ENCODE data around the gene ADAMTS12. TPM values are rescaled to one million over a fixed set of nuclear protein-coding genes. Genes with fewer than 3 reads are reported as not detected.
"Not testable (repeated sequence)": the region's sequence is repeated elsewhere in the genome, so short reads cannot be mapped to it uniquely, and the experiment has no call there.

ADAMTS12 gene
- total RNA-seq, 1 experiment from 2014 or later = not detected

DNA sequence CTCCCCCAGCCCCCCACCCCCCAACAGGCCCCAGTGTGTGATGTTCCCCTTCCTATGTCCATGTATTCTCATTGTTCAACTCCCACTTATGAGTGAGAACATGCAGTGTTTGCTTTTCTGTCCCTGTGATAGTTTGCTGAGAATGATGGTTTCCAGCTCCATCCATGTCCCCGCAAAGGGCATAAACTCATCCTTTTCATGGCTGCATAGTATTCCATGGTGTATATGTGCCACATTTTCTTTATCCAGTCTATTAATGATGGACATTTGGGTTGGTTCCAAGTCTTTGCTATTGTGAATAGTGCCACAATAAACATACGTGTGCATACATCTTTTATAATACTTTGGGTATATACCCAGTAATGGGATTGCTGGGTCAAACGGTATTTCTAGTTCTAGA is 23.1 kb upstream of the ADAMTS12 start:
- DNase-seq (ENCODE audit: low read depth); in situ Hi-C loops (cut with HindIII; ENCODE audit: low pct_unique_long_range_greater_than_20kb, low sequenced_read_pairs): not testable (repeated sequence)

DNA sequence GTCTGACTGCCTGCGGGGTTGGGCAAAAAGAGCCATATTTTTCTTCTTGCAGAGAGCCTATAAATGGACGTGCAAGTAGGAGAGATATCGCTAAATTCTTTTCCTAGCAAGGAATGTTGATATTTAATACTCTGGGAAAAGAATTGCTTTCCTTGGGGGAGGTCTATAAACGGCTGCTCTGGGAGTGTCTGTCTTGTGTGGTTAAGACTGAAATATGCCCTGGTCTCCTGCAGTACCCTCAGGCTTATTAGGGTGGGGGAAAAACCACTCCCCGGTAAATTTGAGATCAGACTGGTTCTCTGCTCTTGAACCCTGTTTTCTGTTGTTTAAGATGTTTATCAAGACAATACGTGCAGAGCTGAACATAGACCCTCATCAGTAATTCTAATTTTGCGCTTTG is 14.5 kb upstream of the ADAMTS12 start:
- in situ Hi-C loops (cut with HindIII; ENCODE audit: low pct_unique_long_range_greater_than_20kb, low sequenced_read_pairs) = not testable (repeated sequence)

DNA sequence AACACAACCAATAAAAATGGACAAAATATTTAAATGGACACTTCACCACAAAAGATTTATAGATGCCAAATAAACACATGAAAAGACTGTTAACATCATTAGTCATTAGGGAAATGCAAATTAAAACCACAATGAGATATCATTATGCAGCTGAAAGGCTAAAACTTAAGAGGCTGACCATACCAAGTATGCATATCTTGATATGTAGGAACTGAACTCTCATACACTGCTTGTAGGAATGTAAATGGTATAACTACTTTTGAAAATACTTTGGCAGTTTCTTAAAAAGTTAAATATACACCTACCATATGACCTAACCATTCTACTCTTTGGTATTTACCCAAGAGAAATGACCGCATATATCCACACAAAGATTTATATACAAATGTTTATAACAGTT is 13.6 kb upstream of the ADAMTS12 start:
- in situ Hi-C loops (cut with HindIII; ENCODE audit: low pct_unique_long_range_greater_than_20kb, low sequenced_read_pairs) = no loop called here
- no peak for DNase-seq (ENCODE audit: low read depth)

More for the DNA sequence above, 14.5 kb upstream of the ADAMTS12 start:
- DNase-seq (ENCODE audit: low read depth) = peak; percentile 8

DNA sequence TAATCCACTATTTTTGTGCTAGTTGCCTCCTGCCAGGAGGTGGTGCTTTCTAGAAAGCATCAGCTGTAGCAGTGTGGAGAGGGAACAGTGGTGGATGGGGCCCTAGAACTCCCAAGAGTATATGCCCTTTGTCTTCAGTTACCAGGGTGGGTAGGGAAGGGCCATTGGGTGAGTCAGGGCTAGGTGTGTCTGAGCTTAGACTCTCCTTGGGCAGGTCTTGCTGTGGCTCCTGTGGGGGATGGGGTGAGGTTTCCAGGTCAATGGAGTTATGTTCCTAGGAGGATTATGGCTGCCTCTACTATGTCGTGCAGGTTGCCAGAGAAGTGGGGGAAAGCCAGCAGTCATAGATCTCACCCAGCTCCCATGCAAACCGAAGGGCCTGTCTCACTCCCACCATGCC is 11.3 kb upstream of the ADAMTS12 start:
- in situ Hi-C loops (cut with HindIII; ENCODE audit: low pct_unique_long_range_greater_than_20kb, low sequenced_read_pairs) = no loop called here
- no peak for DNase-seq (ENCODE audit: low read depth)

DNA sequence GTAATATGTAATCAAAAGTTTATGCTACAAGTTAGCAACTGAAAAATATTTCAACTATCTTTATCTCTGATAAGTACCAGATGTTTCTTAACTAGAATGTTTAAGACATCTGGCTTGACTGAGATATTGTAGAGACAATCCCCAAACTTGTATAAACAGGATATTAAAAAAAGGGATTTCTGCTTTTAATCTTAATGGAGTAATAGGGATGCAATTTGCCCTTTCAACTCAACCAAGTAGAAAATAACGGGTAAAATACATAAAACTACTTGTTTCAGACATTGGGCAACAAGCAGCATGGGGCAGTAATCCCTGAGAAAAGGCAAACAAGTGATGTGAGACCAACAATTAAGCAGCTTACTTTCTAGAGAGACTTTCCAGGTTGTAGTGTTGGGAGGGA is 9.4 kb upstream of the ADAMTS12 start:
- DNase-seq (ENCODE audit: low read depth) = no peak
- in situ Hi-C loops (cut with HindIII; ENCODE audit: low pct_unique_long_range_greater_than_20kb, low sequenced_read_pairs) = no loop called here

DNA sequence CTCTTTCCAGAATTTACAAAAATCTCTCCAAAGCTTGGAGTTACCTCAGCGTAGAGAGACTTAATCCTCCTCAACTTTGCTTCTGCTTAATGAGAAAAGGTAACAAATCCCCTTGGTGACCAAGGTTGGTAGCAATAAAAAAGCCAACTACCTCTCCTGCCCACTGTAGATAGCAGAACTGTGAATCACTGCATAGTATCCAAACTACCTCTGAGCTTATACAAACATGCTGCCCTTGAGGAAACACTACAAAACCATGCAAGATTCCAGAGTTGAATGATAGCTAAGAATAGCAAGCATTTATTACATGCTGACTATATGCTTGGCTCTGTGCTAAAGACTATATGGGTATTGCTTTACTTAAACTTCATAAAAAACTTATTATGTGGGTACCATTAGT is 2.8 kb upstream of the ADAMTS12 start:
- in situ Hi-C loops (cut with HindIII; ENCODE audit: low pct_unique_long_range_greater_than_20kb, low sequenced_read_pairs) = no loop called here
- DNase-seq (ENCODE audit: low read depth) = no peak

DNA sequence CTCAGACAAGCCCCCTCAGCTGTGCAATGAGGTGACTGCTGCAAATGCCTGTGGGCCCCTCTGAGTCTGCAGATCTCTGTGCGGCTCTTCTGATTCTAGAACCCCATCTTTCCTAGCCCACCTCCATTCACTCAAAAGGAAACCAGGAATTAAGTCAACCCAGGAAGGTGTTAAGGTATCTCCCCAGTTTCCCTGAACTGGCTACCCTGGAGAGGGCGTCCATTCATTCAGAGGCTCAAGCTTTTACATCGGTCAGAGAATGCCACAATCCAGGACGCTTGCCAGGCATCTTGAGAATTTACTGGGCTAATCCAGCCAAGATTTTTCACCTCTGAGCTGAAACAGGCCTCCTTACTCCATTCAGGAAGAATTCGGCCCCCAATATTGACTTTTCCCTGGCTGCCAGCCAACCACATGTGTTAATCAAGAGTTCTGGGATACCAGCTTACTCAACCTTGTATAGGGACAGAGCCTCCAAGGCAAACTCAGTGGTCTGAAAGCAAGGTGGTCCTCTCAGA is 889 bp upstream of the ADAMTS12 start:
- in situ Hi-C loops (cut with HindIII; ENCODE audit: low pct_unique_long_range_greater_than_20kb, low sequenced_read_pairs) = no loop called here
- DNase-seq (ENCODE audit: low read depth) = no peak

DNA sequence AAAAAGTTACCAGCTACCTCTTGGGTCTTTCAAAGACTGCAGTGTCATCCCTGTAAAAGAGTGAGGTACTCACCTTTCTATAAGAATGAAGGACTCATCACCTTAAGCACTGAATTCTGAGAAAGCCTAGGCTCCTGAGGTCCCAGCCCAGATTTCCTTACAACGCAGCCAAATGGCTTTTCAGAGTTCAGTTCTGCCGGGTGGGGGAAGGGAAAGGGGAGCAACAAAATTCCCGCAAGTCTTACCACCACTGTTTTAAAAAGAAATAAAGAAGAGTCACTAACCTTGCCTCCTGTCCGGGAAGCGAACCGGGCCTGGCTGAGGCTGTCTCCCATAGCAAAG is 373 bp downstream of the ADAMTS12 start:
- in situ Hi-C loops (cut with HindIII; ENCODE audit: low pct_unique_long_range_greater_than_20kb, low sequenced_read_pairs) = no loop called here

DNA sequence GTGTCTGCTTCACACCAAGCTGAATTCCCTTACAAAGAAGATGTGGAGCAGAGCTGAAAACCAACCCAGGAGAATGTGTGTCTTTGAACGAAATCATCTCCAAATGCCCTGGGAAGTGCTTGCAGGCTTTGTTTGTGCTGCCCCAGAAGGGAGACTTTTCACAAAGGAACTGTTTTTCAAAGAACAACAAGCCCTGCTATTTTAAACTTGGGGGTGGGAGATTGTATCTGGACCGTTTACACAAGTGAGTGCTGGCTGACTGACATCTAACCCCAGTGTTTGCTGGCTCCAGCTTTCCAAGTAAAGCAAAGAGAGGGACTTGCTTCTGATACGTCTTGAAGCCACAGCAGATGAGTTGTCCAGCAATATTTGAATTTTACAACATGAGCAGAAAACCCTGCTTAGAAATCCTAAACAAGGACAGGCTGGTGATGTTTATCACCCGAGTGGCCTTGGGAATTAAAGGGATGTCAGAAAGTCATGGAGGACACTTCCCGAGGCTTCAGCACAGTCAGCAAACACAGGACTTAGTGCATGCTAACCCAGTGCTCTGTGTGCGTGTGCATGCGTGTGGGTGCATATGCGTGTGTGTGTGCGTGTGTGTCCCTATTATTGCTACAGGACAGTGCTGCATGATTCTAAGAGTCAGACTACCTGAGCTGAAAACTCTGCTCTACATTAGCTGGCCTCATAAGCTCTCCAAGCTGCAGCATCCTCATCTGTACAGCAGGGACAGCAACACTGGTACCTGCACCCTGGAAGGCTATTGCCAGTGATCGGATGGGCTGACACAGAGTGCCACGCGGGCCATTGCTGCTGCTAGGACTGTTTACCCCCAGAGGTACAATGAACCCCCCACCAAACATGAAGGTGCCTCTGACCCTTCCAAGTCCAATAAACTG is 1.4 kb downstream of the ADAMTS12 start:
- DNase-seq (ENCODE audit: low read depth) = no peak
- in situ Hi-C loops (cut with HindIII; ENCODE audit: low pct_unique_long_range_greater_than_20kb, low sequenced_read_pairs) = no loop called here

More for the DNA sequence above, 373 bp downstream of the ADAMTS12 start:
- DNase-seq (ENCODE audit: low read depth) = no peak

DNA sequence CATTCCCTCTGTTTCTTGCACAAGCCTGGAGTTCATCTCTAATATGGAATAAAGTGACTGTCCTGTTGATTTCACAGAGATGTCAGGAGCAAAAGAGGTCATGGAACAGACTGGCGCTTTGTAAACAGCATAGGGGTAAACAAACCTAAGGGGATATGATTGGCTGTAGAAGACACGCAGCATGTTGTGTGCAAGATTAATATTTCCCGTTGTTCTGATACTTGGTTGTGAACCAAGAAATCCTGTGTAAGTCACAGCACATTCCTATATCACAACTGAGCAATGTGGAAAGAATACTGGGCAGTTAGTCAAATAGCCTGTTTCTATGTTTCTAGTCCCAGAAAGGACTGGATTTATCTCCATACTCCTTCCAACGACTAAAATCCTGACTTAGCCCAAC is 3.2 kb downstream of the ADAMTS12 start:
- in situ Hi-C loops (cut with HindIII; ENCODE audit: low pct_unique_long_range_greater_than_20kb, low sequenced_read_pairs) = no loop called here
- no peak for DNase-seq (ENCODE audit: low read depth)

DNA sequence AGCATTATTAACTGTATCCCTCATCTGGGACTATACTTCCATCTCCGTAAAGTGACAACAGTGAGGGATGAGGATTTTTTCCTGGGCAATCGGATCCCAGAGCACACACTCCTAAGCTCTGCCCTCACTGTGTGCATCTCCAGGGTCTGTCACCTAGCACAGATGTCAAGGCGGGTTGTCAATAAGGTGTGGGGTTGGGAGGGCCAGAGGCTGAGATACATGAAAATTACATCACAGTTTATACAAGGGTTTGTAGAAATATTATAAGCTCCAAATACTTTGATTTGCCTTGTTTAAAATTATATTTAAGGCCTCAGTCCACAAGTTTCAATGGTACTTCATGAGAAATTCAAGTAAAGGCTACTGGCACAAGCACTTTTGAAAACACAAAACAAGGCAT is 4.5 kb downstream of the ADAMTS12 start:
- in situ Hi-C loops (cut with HindIII; ENCODE audit: low pct_unique_long_range_greater_than_20kb, low sequenced_read_pairs) = no loop called here

DNA sequence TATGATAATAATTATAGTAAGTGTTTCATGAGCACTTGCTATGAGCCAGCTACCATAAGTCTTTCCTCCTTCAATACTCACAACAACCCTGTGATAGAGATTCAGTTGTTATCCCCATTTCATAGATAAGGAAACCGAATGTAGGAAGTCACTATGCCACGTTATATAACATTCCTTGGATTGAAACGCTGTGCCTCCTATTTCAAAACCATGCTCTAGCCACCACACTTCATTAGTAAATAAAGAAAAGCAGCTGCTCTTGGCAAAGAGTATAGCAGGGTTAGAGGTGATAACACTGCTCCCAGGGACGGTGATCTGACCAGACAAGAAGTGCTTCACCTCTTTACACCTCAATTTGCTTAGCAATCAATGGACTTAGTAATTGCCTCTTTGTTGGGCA is 5.5 kb downstream of the ADAMTS12 start:
- DNase-seq (ENCODE audit: low read depth) = no peak
- in situ Hi-C loops (cut with HindIII; ENCODE audit: low pct_unique_long_range_greater_than_20kb, low sequenced_read_pairs) = no loop called here

More for the DNA sequence above, 4.5 kb downstream of the ADAMTS12 start:
- no peak for DNase-seq (ENCODE audit: low read depth)

DNA sequence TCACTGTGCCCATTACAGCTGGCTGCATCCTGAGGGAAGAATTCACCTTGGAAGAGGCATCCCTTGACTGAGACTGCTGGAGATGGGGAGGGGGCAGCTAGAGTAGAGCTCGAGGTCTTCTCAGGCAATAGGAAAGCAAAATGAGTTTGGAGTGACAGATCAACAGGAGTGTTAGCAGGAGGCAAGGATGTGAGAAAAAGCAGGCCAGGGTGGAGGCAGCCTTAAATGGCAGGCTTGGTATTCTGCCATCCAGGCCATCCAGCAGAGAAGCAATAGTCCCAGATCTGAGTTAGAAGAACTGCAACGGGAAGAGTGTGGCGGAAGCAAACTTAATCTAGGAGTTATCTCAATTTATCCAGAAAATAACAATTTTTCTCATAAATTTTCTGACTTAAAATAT is 6.1 kb downstream of the ADAMTS12 start:
- in situ Hi-C loops (cut with HindIII; ENCODE audit: low pct_unique_long_range_greater_than_20kb, low sequenced_read_pairs) = no loop called here
- DNase-seq (ENCODE audit: low read depth) = no peak

DNA sequence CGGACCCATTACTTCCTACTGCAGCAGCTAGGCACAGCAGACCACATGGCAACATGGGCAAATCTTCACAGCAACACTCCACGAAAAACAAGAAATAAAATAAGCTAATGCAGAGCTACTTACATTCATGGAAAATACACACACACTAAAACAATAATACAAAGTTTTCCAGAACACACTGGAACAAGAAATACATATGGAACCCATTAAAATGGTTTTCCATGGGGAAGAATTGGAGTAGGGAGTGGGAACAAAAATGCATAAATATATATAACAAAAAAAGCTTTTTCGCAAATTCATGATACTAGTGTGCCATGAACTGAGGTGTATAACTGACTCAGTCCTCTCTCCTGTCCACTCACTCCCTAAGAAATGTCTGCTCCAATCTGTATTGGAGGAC is 8.3 kb downstream of the ADAMTS12 start:
- in situ Hi-C loops (cut with HindIII; ENCODE audit: low pct_unique_long_range_greater_than_20kb, low sequenced_read_pairs) = no loop called here
- DNase-seq (ENCODE audit: low read depth) = no peak

DNA sequence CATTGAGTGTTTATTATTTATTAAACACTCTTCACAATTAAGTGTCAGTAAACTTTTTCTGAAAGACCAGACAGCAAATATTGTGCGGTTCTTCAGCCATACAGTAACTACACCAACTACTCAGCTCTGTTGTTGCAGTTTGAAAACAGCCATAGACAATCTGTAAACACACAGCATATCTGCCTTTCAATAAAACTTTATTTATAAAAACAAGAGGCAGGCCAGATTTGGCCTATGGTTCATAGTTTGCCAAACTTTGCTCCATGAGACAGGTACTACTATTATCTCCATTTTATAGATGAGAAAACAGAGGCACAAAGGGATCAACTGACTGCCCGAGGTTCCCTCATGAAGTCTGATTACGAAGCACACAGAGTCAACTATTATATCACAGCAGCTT is 11.5 kb downstream of the ADAMTS12 start:
- in situ Hi-C loops (cut with HindIII; ENCODE audit: low pct_unique_long_range_greater_than_20kb, low sequenced_read_pairs) = no loop called here
- no peak for DNase-seq (ENCODE audit: low read depth)

DNA sequence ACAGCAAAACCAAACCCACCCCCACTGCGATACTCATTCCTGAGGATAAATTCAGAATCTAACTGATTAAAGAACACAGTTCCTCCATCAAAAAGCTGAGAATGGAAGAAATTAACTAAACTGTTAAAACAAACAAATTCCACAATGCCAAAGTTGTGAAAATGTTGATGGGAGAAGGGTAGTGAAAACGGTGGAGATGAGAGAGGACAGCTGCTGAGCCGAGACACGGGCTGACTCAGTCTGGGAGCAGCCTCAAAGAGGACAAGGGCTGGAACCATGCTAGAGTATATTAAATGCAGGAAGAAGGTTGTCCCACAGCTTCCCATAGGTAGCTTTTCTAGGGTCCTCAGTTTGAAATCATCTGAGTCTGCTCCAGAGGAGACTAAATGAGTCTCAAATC is 14.3 kb downstream of the ADAMTS12 start:
- no peak for DNase-seq (ENCODE audit: low read depth)
- in situ Hi-C loops (cut with HindIII; ENCODE audit: low pct_unique_long_range_greater_than_20kb, low sequenced_read_pairs) = no loop called here

DNA sequence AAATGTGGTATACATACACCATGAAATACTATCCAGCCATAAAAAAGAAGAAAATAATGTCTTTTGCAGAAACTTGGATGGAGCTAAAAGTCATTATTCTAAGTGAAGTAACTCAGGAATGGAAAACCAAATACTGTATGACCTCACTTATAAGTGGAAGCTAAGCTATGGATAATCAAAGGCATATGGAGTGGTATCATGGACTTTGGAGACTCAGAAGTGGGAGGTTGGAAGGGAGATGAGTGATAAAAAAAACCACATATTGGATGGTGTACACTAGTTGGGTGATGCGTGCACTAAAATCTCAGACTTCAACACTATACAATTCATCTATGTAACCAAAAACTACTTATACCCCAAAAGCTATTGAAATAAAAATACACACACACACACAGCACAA is 24.5 kb downstream of the ADAMTS12 start:
- no peak for DNase-seq (ENCODE audit: low read depth)
- in situ Hi-C loops (cut with HindIII; ENCODE audit: low pct_unique_long_range_greater_than_20kb, low sequenced_read_pairs) = no loop called here

DNA sequence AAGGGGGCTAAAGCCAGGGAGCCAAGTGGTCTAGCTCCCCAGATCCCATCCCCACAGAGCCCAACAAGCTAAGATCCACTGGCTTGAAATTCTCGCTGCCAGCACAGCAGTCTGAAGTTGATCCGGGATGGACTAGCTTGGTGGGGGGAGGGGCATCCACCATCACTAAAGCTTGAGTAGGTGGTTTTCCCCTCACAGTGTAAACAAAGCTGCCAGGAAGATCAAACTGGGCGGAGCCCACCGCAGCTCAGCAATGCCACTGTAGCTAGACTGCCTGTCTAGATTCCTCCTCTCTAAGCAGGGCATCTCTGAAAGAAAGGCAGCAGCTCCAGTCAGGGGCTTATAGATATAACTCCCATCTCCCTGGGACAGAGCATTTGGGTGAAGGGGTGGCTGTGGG is 32.6 kb downstream of the ADAMTS12 start:
- in situ Hi-C loops (cut with HindIII; ENCODE audit: low pct_unique_long_range_greater_than_20kb, low sequenced_read_pairs) = not testable (repeated sequence)
- peak; percentile 16 for DNase-seq (ENCODE audit: low read depth)

DNA sequence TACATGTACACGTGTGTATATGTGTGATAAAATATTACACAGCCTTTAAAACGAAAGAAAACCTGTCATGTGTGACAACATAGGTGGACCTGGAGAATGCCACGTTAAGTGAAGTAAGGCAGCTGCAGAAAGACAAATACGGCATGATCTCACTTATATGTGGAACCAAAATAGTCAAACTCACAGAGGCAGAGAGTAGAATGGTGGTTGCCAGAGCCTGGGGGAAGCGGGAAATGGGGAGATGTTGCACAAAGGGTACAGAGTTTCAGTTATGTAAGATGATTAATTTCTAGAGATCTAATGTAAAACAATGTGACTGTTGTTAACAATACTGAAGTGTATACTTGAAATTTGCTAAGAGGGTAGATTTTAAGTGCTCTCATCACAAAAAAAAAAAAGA is 34.8 kb downstream of the ADAMTS12 start:
- DNase-seq (ENCODE audit: low read depth) = no peak
- in situ Hi-C loops (cut with HindIII; ENCODE audit: low pct_unique_long_range_greater_than_20kb, low sequenced_read_pairs) = no loop called here

DNA sequence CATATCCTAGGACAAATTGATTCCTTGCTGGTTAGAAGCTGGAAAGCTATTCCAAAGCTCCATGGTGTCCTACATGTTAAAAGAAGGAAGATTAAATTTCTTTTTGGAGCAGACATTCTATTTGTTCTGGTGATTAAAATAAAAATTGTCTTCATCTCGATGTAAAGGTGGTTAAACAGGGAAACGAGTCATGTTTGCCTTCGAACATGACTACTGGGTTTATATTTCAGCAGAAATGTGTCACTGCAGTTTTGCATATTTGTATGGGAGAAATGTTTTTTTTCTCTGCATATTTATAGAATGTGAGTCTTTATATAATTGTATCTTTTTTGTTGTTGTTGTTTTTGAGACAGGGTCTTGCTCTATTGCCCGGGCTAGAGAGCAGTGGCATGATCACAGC is 36.4 kb downstream of the ADAMTS12 start:
- in situ Hi-C loops (cut with HindIII; ENCODE audit: low pct_unique_long_range_greater_than_20kb, low sequenced_read_pairs) = no loop called here
- no peak for DNase-seq (ENCODE audit: low read depth)
